ENCODE measurements around the gene ACAD10. TPM values are rescaled to one million over a fixed set of nuclear protein-coding genes. Genes with fewer than 3 reads are reported as not detected.
"Not testable (repeated sequence)": the region's sequence is repeated elsewhere in the genome, so short reads cannot be mapped to it uniquely, and the experiment has no call there.

Gene ACAD10
- 27.3 TPM for total RNA-seq

DNA sequence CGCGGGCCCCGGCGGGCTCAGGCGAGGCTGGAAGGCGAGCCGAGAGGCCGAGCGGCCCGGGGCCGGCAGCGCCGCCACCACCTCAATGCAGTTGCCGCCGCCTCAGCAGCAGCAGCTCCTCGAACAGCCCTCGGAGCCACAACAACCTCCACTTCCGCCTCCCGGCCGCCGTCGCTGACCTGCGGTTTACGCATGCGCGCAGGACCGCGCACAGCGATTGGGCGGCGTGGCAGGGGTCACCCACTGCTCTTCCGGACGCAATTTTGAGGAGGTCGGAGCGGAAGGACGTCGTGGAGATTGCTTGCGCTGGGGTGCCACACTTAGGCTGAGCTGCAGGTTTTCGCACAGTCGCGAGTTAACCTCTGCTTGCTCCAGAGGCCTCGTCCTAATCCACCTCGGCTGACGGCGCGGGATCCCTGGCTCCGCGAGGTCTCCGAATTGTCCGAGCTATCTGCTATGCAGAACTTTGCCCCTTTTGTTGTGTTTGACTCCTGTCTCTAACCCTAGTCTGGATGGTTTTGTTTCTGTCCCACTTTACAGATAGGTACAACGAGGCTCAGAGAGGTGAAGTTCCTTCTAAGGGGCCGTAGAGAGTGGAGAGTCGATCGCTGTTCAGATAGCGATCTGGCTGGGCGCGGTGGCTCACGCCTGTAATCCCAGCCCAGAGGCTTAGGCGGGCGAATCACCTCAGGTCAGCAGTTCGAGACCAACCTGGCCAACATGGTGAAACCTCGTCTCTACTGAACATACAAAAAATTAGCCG lies at the start of gene ACAD10, which contains the start of gene BRAP:
TSS of gene ACAD10 (plus strand) at position 243 of the 763 bp plus-strand sequence. CDS start 6,657 bp downstream, outside the sequence.
TSS of gene BRAP (minus strand) at position 146 of the 763 bp plus-strand sequence. CDS start 164 bp downstream, outside the sequence.
- peak; percentile 90 for ATAC-seq
- peak; percentile 97 for DNase-seq (ENCODE audit: low spot score)

DNA sequence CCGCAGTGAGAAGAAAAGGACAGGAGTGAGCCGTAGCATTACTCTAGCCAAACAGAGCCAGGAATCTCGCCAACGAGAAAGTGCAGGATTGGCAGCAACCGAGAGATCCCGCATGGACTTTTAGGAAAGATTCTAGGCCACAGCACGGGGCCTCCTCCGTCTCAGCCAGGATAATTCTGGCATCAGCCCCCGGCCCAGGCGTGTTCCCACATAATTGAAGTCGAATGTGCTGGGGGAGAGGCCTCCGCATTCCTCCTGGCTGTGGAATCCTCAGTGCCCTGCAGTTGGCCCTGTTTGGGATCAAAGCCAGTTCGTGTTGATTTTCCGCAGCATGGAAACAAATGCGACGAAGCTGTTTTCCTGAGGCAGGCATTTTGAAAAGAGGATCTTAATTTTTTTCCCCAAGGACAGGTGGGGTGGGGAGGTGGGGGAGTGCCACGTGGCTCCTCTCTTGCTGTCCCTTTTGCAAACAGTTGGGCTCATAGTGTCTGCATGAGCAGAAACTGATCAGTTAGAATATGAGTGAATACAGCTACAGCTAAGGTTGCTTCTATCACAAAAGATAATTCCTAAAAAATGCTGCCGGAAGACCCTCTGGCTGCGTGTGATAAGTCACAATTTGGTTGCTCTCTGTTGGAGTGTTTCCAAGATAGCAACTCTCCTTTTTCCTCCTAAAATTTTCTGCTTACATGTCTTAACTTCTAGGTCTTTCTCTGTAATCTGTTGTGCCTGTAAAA lies 49.5 kb upstream of the ACAD10 start:
- peak; percentile 60 for DNase-seq (ENCODE audit: low spot score)
- peak; percentile 89 for ATAC-seq

- DNase-seq (ENCODE audit: low spot score) (no peak), ATAC-seq (no peak)
Observed at GRCh38 chr12:111638556-111638955, 47.3 kb upstream of the ACAD10 start.

DNA sequence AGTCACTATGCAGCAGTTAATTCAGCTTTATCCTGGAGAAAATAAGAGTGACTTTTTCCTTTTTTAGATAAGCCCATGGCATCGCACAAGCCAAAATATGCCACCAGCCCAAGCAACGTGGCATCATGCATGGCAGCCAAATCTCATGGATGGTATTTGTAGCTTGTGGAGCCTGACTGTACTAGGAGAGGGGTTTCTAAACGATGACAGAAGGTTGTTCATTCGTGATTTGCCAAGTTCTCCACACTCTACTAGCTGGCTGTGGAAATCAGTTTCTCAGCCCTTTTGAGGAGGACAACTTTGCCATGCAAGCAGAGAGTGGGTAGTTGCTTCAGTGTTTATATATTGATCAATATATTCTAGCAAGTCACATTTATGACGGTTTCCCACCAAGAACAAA lies 45.3 kb upstream of the ACAD10 start:
- DNase-seq (ENCODE audit: low spot score) (no peak), ATAC-seq (no peak)

DNA sequence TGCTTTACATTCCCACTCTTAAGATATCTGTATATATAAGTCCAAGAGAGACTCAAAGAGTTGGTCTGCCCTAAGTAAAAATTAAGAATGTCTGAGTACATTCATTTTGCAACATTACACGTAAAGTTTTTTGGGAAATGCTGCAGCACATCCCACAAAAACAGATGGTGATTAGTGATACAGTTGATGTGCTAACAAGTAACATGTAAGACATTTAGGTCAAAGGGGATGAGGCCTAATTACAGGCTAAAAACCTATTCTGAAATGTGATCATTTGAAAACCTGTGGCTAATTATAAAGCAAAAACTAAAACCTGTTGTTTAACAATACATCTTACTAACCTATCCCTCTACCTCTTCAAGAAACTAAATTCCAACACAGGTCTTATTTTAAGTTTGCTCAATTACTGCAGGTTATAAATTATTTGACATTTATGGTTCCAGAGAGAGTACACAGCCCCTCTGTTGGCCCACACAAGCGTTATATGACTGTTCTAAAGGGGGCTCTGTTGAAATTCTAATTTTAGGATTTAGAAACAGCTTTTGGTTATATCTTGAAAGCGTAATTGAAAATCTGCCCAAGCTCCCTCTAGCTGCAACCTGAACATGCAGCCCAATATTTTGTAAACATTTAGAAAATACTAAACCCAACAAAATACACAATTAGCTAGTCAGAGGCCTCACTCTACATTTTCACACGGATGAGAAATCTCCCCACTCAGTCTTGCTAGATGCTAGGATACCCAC lies 43.0 kb upstream of the ACAD10 start:
- ATAC-seq (no peak), DNase-seq (ENCODE audit: low spot score) (no peak)

- ATAC-seq (peak; percentile 90), DNase-seq (ENCODE audit: low spot score) (peak; percentile 80)
Observed at GRCh38 chr12:111643427-111643826, 42.4 kb upstream of the ACAD10 start.

- ATAC-seq = no peak
- DNase-seq (ENCODE audit: low spot score) = no peak
Observed at GRCh38 chr12:111645433-111645832, 40.4 kb upstream of the ACAD10 start.

GRCh38 chr12:111650912-111651311 lies 34.9 kb upstream of the ACAD10 start:
- no peak for ATAC-seq
- no peak for DNase-seq (ENCODE audit: low spot score)

DNA sequence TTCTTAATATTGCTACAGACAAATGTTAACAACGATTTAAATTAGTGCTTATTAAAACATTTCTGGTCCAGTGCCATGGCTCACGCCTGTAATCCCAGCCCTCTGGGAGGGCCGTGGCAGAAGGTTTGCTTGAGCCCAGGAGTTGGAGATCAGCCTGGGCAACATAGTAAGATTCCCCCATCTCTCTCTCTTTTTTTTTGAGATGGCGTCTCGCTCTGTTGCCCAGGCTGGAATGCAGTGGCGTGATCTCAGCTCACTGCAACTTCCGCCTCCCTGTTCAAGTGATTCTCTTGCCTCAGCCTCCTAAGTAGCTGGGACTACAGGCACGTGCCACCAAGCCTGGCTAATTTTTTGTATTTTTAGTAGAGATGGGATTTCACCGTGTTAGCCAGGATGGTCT lies 33.3 kb upstream of the ACAD10 start:
- ATAC-seq = peak; percentile 11
- not testable (repeated sequence) for DNase-seq (ENCODE audit: low spot score)

- no peak for DNase-seq (ENCODE audit: low spot score)
Observed at GRCh38 chr12:111653596-111653995, 32.3 kb upstream of the ACAD10 start.

DNA sequence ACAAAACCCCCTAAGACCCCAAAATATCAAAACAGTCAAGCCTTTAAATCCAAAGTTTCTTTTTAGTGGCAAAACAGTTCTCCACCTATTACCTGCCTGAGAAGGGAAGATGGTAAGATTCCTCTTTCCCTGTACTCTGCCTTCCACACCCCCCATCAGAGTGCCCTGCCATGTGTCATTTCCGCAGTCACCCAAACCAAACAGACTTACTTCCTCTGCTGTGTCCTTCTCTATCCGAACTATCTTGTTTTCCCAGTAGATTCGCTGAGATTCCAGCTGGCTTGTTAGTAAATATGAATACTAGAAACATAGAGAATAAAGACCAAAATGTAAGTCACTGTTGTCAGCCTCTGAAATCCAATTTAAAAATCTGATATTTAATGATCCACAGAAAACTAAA lies 30.5 kb upstream of the ACAD10 start:
- DNase-seq (ENCODE audit: low spot score) = no peak
- ATAC-seq = no peak

More at GRCh38 chr12:111653596-111653995, 32.3 kb upstream of the ACAD10 start:
- ATAC-seq = no peak

- DNase-seq (ENCODE audit: low spot score) (no peak), ATAC-seq (no peak)
Observed at GRCh38 chr12:111656016-111656415, 29.8 kb upstream of the ACAD10 start.

GRCh38 chr12:111664499-111664898 lies 21.4 kb upstream of the ACAD10 start:
- ATAC-seq = no peak
- no peak for DNase-seq (ENCODE audit: low spot score)

DNA sequence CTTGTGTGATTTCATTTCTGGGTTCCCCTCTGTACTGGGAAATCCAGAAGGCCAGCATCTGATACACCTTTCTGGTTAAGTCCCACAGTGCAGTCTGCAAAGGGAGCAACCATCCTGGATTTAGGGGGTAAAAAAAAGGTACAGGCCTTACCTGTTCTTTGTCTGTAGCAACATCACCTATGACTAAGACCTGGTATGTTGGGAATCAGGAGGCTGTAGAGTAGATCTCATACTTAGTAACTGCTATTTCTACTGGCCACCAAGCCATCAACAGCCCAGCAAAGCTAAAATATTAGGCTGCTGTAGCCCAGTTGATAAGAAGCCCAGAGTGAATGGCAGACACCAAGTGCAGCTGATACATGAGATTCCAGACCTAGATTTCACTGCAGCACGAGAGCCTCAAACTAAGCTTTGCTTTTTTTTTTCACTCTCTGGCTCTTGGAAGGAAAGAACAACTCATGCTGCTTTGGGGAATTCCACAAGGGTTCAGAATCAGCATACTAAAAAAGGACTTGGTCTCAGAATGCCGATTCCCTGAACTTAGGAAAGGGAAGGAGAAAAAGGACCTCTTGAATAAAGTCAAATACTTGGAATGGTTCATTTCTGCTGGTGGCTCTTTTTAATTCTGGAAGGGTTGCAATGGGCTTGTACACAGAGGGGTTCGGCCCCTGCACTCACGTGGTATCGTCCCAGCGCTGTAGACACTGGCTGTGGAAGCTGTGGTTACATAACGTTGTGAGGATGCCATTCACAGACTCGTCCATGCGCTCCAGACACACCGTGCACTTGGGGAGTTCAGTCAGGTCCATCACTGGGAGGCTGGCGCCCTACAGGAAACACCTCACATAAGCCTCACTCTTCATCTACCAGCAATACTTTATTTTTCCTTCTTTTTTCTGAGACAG lies 20.6 kb upstream of the ACAD10 start:
- DNase-seq (ENCODE audit: low spot score) (no peak), ATAC-seq (no peak)

DNA sequence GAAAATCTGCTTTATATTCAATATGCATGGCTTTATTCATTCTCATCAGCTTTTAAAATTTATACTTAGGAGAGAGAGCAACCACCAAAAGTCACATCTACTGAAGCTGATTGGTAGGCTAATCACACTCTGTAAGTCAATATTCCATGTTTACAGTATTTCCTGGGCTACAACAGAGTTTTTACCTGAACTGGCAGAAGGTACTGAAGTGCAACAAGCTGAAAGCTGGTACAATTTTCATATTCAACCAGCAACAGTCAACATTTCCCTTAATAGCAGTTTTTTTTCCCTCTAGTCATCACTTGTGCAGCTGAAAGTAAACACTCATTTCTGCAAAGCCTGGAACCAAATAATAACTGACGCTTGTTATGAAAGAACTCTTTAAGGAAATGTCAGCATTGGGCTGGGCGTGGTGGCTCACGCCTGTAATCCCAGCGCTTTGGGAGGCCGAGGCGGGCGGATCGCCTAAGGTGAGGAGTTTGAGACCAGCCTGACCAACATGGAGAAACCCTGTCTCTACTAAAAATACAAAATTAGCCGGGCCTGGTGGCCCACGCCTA lies 13.0 kb upstream of the ACAD10 start:
- DNase-seq (ENCODE audit: low spot score) (no peak), ATAC-seq (no peak)

- ATAC-seq (peak; percentile 76), DNase-seq (ENCODE audit: low spot score) (no peak)
Observed at GRCh38 chr12:111673503-111673902, 12.3 kb upstream of the ACAD10 start.

GRCh38 chr12:111677186-111677585 lies 8.7 kb upstream of the ACAD10 start:
- DNase-seq (ENCODE audit: low spot score) (no peak), ATAC-seq (no peak)

DNA sequence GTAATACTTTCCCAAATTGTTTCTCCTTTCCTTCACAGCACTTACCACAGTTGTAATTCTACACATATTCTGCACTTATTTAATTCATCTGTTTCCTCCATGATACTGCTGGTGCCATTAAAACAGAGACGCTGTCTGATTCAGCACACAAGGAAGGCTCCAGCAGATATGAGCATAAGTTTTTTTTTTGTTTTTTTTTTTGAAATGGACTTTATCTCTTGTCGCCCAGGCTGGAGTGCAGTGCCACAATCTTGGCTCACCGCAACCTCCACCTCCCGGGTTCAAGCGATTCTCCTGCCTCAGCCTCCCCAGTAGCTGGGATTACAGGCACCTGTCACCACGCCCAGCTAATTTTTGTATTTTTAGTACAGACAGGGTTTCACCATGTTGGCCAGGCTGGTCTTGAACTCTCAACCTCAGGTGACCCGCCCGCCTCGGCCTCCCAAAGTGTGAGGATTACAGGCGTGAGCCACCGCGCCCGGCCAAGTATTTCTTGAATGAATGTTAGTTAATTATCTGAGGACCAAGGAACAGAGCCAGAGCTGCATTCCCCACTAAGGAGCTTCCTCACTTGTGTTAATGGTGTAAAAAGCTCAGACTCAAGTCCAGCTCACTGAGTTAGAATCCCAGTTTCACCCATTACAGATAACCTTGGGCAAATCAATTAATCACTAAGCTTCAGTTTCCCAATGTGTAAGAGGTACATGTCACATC lies 1.2 kb upstream of the ACAD10 start:
- not testable (repeated sequence) for DNase-seq (ENCODE audit: low spot score); ATAC-seq

GRCh38 chr12:111685322-111685810 lies 487 bp upstream of the ACAD10 start:
- ATAC-seq (peak; percentile 40), DNase-seq (ENCODE audit: low spot score) (no peak)

All from left lobe of liver (tissue), 2 donors.